ENCODE results near the gene TRMT10C.
"Not testable (repeated sequence)": the region's sequence is repeated elsewhere in the genome, so short reads cannot be mapped to it uniquely, and the experiment has no call there.

The TRMT10C gene

DNA sequence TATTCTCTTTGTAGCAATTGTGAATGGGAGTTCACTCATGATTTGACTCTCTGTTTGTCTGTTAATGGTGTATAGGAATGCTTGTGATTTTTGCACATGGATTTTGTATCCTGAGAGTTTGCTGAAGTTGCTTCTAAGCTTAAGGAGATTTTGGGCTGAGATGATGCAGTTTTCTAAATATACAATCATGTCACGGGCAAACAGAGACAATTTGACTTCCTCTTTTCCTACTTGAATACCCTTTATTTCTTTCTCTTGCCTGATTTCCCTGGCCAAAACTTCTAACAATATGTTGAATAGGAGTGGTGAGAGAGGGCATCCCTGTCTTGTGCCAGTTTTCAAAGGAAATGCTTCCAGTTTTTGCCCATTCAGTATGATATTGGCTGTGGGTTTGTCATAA, 24.7 kb upstream of the TRMT10C start:
- H3K27me3 ChIP-seq (ENCODE audit: insufficient read depth, poor library complexity, severe bottlenecking); H3K27ac ChIP-seq (replicated peaks); DNase-seq (ENCODE audit: low read depth in 1 of 2, low spot score in 1 of 2); H3K4me3 ChIP-seq (replicated peaks; ENCODE audit: insufficient read depth, low read length): not testable (repeated sequence)
- peak; percentile 58 for TF ChIP-seq SPI1 (IDR thresholded peaks at IDR 0.05; ENCODE audit: borderline replicate concordance, low read depth)

GRCh38 chr3:101542957-101543356, 18.7 kb upstream of the TRMT10C start:
- no peak for DNase-seq (ENCODE audit: low read depth in 1 of 2, low spot score in 1 of 2)
- TF ChIP-seq, protein P1, sequence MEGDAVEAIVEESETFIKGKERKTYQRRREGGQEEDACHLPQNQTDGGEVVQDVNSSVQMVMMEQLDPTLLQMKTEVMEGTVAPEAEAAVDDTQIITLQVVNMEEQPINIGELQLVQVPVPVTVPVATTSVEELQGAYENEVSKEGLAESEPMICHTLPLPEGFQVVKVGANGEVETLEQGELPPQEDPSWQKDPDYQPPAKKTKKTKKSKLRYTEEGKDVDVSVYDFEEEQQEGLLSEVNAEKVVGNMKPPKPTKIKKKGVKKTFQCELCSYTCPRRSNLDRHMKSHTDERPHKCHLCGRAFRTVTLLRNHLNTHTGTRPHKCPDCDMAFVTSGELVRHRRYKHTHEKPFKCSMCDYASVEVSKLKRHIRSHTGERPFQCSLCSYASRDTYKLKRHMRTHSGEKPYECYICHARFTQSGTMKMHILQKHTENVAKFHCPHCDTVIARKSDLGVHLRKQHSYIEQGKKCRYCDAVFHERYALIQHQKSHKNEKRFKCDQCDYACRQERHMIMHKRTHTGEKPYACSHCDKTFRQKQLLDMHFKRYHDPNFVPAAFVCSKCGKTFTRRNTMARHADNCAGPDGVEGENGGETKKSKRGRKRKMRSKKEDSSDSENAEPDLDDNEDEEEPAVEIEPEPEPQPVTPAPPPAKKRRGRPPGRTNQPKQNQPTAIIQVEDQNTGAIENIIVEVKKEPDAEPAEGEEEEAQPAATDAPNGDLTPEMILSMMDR (IDR thresholded peaks at IDR 0.05; ENCODE audit: insufficient read depth, low read length): no peak
- no peak for TF ChIP-seq POLR2AphosphoS5 (IDR thresholded peaks at IDR 0.05; ENCODE audit: low read depth)
- TF ChIP-seq, protein P2, sequence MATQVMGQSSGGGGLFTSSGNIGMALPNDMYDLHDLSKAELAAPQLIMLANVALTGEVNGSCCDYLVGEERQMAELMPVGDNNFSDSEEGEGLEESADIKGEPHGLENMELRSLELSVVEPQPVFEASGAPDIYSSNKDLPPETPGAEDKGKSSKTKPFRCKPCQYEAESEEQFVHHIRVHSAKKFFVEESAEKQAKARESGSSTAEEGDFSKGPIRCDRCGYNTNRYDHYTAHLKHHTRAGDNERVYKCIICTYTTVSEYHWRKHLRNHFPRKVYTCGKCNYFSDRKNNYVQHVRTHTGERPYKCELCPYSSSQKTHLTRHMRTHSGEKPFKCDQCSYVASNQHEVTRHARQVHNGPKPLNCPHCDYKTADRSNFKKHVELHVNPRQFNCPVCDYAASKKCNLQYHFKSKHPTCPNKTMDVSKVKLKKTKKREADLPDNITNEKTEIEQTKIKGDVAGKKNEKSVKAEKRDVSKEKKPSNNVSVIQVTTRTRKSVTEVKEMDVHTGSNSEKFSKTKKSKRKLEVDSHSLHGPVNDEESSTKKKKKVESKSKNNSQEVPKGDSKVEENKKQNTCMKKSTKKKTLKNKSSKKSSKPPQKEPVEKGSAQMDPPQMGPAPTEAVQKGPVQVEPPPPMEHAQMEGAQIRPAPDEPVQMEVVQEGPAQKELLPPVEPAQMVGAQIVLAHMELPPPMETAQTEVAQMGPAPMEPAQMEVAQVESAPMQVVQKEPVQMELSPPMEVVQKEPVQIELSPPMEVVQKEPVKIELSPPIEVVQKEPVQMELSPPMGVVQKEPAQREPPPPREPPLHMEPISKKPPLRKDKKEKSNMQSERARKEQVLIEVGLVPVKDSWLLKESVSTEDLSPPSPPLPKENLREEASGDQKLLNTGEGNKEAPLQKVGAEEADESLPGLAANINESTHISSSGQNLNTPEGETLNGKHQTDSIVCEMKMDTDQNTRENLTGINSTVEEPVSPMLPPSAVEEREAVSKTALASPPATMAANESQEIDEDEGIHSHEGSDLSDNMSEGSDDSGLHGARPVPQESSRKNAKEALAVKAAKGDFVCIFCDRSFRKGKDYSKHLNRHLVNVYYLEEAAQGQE (IDR thresholded peaks at IDR 0.05; ENCODE audit: insufficient replicate concordance, low read depth): no peak
- H3K27me3 ChIP-seq (ENCODE audit: insufficient read depth, poor library complexity, severe bottlenecking): no peaks in the 10 kb centered on the region

GRCh38 chr3:101544161-101544850, 17.4 kb upstream of the TRMT10C start:
- no peak overlapping the region for H3K4me3 ChIP-seq (replicated peaks; ENCODE audit: insufficient read depth, low read length)
- H3K27me3 ChIP-seq (ENCODE audit: insufficient read depth, poor library complexity, severe bottlenecking): no peaks in the 10 kb centered on the region
- no peak overlapping the region for H3K27ac ChIP-seq (replicated peaks)
- TF ChIP-seq, protein P2 (IDR thresholded peaks at IDR 0.05; ENCODE audit: insufficient replicate concordance, low read depth): no peak
- TF ChIP-seq SPI1 (IDR thresholded peaks at IDR 0.05; ENCODE audit: borderline replicate concordance, low read depth) (no peak), POLR2AphosphoS5 (IDR thresholded peaks at IDR 0.05; ENCODE audit: low read depth) (no peak), GABPA (IDR thresholded peaks at IDR 0.05; ENCODE audit: low read depth) (no peak)
- TF ChIP-seq, protein P1 (IDR thresholded peaks at IDR 0.05; ENCODE audit: insufficient read depth, low read length): no peak
- no peak for DNase-seq (ENCODE audit: low read depth in 1 of 2, low spot score in 1 of 2)

More at GRCh38 chr3:101542957-101543356, 18.7 kb upstream of the TRMT10C start:
- Histone ChIP-seq H3K27ac (replicated peaks) (no peak overlapping the region), H3K4me3 (replicated peaks; ENCODE audit: insufficient read depth, low read length) (no peak overlapping the region)

- Histone ChIP-seq H3K4me3 (replicated peaks; ENCODE audit: insufficient read depth, low read length) (no peak overlapping the region), H3K27me3 (ENCODE audit: insufficient read depth, poor library complexity, severe bottlenecking) (no peaks in the 10 kb centered on the region), H3K27ac (replicated peaks) (no peak overlapping the region)
- no peak for DNase-seq (ENCODE audit: low read depth in 1 of 2, low spot score in 1 of 2)
- TF ChIP-seq, protein P1 (IDR thresholded peaks at IDR 0.05; ENCODE audit: insufficient read depth, low read length): no peak
- no peak for TF ChIP-seq GABPA (IDR thresholded peaks at IDR 0.05; ENCODE audit: low read depth)
- TF ChIP-seq SPI1 (IDR thresholded peaks at IDR 0.05; ENCODE audit: borderline replicate concordance, low read depth): no peak
- TF ChIP-seq, protein P2 (IDR thresholded peaks at IDR 0.05; ENCODE audit: insufficient replicate concordance, low read depth): no peak
- no peak for TF ChIP-seq POLR2AphosphoS5 (IDR thresholded peaks at IDR 0.05; ENCODE audit: low read depth)
These were observed 13.1 kb upstream of the TRMT10C start for GRCh38 chr3:101548527-101549105.

Measured in HL-60 (cell line).